NT2/D1 (cell line): ENCODE data around the gene PHF2.

Experiments
- SUZ12 ChIP-seq: IDR thresholded peaks from 2 replicates; pipeline ENCODE4 v1.6.1; 2011; ENCODE audit not compliant: insufficient read length, insufficient read depth; ENCODE audit errors: extremely low read depth
- YY1 ChIP-seq: IDR thresholded peaks from 2 replicates; pipeline ENCODE4 v1.6.1; 2011; ENCODE audit not compliant: insufficient read length, insufficient read depth
- ZNF274 ChIP-seq: IDR thresholded peaks from 2 replicates; pipeline ENCODE4 v1.6.1; 2011; ENCODE audit warnings: mild to moderate bottlenecking, low read depth, low read length

- TF ChIP-seq ZNF274: no peak
- no peak for TF ChIP-seq SUZ12
- no peak for TF ChIP-seq YY1
Observed at GRCh38 chr9:93594041-93594756, 17.8 kb downstream of the PHF2 start.
